Measurements from ENCODE around the gene ZNF546.
A peak's percentile ranks its signal among the peaks of the same experiment; 100 is the strongest.
"Not testable (repeated sequence)": the region's sequence is repeated elsewhere in the genome, so short reads cannot be mapped to it uniquely, and the experiment has no call there.

ZNF546 gene

DNA sequence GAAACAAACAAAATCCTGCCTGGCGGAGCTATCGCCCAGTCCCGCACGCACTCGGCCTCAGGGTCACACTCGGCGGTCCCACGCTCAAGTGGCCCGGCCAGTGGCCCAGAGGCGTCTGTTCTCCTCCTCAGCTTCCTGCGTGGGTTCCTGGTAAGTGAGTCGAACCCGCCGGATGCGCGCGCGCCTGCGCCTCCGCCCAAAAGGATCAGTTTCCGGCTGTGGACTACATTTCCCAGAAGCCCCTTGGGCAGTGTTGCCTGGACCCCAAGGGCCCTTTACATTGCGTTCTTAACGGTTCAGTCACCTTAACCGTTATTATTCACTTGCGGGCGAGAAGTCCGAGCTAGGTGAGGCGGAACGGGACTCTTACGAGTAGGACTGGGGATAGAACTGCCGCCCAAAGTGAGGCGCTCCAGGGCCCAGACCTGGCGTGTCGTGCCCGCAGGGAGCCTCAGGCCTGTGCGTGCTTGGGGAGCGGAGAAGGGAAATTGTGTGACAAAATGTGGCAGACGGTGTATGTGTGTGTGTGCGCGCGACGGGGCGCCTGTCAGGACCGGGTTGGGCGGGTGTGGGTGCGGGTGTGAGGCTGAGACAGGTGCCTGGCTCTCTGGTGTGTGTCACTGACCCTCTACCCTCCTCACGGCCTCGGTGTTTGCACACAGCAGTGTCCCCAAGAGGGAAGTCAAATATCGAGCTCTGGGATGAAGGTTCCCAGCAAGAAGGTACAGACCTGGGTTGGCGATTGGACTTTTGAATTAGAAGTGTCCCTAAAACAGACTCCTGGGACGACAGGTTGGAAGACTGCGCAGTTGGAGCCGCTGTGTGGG, at the start of gene ZNF546:
Gene ZNF546, plus strand, starts transcription at position 250 of the 827 bp plus-strand sequence. CDS start 1,267 bp downstream, outside the sequence.
- peak; percentile 75 to 82 (median 82) for DNase-seq

DNA sequence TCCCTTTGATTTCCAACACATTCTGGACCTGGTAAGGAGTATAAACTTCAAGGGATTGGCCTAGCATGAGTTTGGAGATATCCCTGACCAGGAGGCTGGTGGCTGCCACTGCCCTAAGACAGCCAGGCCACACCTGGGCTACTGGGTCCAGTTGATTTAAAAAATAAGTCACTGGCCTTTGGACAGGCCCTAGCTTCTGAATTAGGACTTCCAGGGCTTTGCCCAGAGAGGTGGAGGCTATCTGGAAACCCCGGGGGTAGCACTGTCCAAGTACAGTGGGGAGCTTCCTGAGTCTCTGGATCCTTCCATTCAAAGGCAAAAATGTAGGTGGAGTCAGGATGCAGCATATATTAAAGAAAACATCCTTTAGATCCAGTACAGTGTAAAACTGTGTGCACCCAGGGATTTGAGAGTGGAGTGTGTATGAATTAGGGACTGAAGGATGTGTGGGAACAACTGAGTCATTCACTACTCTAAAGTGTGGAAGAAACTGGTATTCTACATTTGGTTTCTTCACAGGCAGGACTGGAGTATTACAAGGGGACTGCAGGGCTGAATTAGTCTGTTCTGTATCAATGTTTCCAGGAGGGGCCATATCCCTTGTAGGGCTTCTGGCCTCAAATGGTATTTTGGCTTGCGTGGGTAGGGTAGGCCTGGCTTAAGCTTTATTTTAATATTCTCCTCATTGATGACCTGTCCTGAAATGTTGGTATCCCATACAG, 47.7 kb upstream of the ZNF546 start:
- DNase-seq = no peak

DNA sequence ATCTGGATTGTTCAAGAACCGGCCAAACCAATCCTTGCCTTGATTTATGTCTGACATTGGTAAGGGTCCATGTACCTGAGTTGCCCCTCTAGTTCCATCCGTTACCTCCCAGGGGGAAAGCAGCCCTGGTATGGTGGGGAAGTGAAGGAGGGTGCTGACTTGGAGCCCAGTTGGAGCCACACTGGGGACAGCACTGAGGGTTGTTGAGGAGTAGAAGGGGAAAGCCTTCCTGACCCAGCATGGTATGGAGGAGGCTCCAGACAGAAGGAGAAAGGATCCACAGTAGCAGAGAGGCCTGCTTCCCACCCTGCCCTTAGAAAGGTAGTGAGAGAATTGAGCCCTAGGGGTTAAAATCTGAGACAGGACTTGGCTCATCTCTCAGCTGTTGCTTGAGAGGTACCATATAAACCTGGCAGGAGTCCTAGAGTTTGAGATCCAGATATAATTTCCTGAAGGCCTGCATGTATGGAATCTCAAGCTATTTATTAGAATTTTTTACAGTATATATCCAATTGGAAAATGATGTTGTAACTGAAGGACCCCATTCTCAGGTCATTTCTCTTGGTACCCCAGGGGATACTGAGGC, 45.7 kb upstream of the ZNF546 start:
- DNase-seq = no peak

DNA sequence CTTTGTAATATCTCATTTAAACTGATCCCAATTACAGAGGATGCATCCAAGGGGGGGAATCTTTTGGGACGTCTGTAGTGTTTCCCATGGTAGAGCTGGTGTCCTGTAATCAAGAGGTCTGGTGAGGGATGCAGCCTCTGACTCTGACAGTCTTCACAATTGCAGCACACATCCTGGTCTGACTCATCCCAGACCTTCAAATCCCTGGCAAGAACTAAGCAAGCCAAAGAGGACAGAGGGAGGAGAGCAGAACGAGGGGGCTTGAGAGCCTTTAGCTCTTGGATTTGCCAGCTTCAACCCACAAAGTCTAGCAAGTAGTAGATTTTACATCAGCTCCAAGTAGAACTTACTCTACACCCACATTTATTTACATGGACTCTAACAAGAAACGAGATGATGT, 45.2 kb upstream of the ZNF546 start:
- no peak for DNase-seq

DNA sequence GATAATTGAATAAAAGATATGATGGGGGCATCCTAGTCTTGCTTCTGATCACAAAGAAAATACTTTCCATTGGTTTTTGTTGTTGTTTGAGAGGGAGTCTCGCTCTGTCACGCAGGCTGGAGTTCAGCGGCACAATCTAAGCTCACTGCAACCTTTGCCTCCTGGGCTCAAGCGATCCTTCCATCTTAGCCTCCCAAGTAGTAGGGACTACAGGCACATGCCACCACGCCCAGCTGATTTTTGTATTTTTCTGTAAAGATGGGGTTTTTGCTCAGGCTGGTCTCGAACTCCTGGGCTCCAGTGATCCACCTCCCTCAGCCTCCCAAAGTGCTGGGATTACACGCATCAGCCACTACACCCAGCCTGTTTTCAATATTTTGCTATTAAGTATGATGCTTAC, 42.9 kb upstream of the ZNF546 start:
- no peak for DNase-seq

DNA sequence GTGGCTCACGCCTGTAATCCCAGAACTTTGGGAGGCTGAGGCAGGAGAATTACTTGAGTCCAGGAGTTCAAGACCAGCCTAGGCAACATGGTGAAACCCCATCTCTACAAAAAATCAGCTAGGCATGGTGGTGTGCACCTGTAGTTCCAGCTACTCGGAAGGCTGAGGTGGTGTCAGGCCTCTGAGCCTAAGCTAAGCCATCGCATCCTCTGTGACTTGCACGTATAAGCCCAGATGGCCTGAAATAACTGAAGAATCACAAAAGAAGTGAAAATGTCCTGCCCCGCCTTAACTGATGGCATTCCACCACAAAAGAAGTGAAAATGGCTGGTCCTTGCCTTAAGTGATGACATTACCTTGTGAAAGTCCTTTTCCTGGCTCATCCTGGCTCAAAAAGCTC, 39.0 kb upstream of the ZNF546 start:
- DNase-seq = not testable (repeated sequence)

DNA sequence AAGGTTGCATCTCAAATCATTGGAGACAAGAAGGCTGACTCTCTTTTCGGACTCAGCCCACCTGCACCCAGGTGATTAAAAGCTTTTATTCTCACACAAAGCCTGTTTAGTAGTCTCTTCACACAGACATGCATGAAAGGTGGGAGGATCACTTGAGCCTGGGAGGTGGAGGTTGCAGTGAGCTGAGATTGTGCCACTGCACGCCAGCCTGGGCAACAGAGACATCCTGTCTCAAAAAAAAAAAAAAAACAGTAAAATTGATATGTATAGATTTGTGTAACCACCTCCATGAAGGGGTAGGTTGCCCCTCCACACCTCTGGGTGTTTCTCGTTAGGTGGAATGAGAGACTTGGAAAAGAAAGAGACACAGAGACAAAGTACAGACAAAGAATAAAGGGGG, 37.9 kb upstream of the ZNF546 start:
- not testable (repeated sequence) for DNase-seq

DNA sequence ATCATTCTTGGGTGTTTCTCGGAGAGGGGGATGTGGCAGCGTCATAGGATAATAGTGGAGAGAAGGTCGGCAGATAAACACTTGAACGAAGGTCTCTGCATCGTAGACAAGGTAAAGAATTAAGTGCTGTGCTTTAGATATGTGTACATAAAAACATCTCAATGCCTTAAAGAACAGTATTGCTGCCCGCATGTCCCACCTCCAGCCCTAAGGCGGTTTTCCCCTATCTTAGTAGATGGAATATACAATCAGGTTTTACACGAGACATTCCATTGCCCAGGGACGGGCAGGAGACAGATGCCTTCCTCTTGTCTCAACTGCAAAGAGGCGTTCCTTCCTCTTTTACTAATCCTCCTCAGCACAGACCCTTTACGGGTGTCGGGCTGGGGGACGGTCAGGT, 37.5 kb upstream of the ZNF546 start:
- DNase-seq = not testable (repeated sequence)

DNA sequence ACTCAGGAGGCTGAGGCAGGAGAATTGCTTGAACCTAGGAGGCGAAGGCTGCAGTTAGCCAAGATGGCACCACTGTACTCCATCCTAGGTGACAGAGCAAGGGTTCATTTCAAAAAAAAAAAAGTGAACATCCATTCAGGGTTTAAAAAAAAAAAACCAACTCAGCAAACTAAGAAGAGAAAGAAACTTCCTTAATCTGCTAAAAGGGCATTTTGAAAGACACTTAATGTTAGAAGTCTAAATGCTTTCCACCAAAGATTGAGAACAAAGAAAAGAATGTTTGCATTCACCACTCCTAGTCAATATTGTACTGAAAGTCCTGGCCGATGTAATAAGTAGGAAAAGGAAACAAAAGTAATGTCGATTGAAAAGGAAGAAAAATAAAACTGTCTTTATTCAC, 33.0 kb upstream of the ZNF546 start:
- DNase-seq = no peak

DNA sequence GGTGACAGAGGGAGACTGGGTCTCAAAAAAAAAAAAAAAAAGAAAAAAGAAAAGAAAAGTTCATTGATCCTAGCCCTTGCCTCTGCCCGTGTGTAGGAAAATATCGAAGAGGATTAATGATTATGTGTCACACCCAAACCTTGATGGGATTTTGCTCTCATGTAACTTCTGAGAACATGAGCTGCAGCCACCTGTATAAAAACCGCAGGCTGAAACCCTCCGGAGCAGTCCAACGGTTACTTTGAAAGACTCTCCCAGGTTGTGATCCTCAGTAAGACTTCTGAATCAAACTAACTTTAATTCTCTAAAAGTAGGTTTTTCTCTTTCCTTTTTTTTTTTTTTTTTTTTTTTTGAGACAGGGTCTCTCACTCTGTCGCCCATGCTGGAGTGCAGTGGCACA, 30.2 kb upstream of the ZNF546 start:
- no peak for DNase-seq

DNA sequence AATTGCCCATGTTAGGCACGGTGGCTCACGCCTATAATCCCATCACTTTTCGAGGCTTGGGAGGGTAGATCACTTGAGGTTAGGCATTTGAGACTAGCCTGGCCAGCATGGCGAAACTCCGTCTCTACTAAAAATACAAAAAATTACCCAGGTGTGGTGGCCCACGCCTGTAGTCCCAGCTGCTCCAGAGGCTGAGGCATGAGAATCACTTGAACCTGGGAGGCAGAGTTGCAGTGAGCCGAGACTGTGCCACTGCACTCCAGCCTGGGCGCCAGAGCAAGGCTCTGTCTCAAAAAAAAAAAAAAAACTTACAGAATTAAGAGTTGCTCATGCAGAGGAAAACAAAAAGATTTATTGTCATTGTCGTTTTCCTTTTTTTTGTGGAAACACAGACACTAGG, 29.3 kb upstream of the ZNF546 start:
- no peak for DNase-seq

DNA sequence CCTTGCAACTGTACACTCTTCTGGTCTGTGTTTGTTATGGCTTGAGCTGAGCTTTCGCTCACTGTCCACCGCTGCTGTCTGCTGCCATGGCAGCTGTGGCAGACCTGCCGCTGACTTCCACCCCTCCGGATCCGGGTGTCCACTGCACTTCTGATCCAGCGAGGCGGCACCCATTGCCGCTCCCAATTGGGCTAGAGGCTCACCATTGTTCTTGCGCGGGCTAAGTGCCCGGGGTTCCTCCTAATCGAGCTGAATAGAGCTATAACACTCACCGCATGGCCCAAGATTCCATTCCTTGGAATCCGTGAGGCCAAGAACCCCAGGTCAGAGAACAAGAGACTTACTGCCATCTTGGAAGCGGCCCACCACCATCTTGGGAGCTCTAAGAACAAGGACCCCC, 28.1 kb upstream of the ZNF546 start:
- no peak for DNase-seq

DNA sequence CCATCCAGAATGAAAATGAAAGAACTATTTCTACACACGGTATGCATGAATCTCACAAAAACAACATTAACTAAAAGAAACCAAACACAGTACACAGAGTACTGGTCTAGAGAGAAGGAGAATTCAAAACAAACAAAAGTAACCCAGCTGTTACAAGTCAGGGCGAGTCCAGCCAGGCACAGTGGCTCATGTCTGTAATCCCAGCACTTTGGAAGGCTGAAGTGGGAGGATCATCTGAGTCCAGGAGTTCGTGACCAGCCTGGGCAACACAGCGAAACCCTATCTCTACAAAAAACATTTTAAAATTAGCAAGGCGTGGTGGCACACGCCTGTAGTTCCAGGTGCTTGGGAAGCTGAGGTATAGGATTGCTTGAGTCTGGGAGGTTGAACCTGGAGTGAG, 27.6 kb upstream of the ZNF546 start:
- no peak for DNase-seq

DNA sequence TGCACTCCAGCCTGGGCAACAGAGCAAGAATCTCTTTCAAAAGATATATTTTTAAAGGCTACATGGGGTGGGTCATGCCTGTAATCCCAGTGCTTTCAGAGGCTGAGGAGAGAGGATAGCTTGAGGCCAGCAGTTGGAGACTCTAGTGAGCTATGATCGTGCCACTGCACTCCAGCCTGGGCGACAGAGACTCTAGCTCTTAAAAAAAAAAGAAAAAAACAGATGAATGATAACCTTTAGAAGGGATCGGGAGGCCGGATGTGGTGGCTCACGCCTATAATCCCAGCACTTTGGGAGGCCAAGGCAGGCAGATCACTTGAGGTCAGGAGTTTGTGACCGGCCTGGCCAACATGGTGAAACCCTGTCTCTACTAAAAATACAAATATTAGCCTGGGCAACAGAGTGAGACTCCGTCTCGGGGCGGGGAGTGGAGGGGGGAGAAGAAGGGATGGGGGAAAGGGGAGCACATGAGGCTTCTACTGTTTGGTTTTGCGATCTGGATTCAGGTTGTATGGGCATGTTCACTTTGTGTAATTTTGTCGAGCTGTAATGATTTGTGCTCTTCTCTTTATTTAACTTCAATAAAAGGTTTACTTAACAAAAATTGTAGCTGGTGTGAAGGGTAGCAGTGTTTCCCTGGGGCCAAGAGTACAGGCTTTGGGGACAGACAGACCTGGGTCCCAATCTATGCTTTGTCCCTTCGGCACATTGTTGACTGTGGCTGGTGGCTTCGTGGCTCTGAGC, 27.0 kb upstream of the ZNF546 start:
- no peak for DNase-seq

DNA sequence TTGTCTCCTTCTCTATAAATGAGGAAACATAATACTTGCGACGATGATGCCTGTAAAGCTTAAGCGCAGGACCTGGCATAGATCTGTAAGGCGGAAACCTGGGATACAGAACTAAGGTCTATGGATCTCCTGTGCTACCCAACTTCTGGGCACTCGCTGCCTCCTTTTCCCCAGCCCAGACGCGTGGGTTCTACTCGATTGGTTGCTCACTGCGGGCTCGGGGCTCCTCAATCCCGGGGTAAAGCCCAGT, 26.5 kb upstream of the ZNF546 start:
- DNase-seq = no peak

DNA sequence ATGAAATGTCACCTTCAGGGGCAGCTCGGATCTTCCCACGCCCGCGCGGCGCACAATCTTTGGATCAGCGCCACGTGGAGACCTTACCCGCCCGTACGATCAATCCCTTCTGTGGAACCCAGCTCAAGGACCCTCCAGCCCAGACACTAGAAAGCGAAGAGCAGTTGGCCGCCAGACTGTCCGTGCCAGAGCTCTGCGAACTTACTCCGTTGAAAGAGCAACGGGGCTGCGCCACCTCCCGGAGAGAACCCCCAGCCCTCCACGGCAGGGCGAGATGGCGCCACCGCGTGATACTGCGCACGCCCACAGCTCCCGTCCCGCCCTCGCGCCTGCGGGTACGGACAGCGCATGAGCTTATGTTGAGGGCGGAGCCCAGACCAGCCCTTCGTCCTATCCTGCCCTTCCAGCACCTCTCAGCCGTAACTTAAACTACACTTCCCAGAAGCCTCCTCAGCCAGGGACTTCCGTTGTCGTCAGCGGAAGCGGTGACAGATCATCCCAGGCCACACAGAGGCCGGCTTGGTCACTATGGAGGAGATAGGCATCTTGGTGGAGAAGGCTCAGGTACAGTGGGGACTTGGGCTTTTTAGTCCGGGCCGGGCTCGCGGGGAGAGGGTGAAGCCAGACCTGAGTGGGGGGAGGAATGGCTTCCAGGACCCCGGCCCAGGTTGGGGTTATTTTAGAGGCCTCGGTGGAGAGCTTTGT, 26.0 kb upstream of the ZNF546 start, which contains the start of gene PSMC4:
Gene PSMC4, plus strand, starts transcription at position 491 of the 705 bp plus-strand sequence. Its CDS starts 38 bp downstream, at position 529.
- peak; percentile 91 to 97 (median 96) for DNase-seq

DNA sequence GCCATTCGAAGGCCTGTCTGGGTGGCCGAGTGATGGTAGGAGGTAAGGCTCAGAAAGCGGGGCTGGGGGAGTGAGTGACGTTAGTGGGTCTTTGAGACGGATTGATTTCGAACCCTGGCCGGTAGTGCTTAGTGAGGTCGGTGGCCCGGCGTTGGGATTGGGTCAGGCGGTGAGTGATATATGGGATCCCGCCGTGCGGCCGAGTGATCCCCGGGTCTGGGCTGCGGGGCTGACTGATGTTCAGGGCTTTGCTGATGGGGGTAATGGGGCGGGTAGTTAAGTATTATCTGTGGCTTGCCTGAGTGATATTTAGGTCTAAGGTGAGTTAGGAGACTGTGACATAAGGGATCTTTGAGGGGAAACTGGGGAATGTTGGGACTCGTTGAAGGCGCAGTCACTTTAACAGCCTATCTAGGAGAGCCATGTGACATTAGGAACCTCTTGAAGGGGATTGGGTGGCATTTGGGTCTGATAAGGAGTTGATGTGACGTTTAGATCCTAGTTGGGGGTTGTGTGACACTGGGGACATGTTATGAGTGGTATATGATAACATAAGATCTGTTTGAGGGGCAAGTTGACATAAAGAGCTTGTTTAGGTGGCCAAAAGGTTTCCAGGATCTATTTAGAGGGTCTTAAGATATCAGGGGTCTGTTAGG, 25.4 kb upstream of the ZNF546 start:
- DNase-seq = no peak

DNA sequence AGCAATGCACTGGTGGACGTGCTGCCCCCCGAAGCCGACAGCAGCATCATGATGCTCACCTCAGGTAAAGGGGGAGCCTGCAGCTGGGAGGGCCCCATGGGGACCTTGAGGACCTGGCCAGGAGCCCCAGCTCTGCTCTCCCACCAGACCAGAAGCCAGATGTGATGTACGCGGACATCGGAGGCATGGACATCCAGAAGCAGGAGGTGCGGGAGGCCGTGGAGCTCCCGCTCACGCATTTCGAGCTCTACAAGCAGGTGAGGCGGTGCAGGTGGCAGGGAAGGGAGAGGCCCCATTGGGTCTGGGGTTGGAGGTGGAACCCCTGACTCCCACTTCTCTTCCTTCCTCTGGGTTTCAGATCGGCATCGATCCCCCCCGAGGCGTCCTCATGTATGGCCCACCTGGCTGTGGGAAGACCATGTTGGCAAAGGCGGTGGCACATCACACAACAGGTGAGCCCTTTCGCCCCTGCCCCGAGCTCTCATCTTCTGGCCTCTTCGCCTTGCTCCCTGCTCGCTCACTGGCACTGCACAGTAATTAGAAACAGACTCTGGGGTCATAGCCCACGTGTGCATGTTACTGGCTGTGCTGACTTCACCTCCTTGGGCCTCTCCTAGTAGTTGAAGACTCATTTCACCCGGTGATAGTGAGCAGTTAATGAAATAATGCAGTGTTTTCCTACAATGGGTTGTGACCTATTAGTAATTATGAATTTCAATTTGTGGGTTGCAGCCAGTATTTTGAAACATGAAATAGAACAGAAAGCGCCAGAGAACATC, 22.3 kb upstream of the ZNF546 start:
- no peak for DNase-seq

DNA sequence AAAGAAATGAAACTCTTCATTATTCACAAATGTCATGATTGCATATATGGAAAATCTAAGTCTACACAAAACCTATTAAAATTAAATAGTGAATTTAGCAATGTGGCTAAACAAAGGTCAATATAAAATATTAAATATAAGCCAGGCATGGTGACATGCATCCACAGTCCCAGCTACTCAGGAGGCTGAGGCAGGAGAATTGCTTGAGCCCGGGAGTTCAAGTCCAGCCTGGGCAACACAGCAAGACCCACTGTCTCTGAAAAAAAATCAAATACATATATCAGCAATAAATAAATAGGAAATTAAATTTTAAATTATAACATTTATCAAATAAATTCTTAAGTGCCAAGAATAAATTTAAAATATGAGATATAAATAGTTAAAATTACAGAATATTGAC, 14.0 kb upstream of the ZNF546 start:
- no peak for DNase-seq

DNA sequence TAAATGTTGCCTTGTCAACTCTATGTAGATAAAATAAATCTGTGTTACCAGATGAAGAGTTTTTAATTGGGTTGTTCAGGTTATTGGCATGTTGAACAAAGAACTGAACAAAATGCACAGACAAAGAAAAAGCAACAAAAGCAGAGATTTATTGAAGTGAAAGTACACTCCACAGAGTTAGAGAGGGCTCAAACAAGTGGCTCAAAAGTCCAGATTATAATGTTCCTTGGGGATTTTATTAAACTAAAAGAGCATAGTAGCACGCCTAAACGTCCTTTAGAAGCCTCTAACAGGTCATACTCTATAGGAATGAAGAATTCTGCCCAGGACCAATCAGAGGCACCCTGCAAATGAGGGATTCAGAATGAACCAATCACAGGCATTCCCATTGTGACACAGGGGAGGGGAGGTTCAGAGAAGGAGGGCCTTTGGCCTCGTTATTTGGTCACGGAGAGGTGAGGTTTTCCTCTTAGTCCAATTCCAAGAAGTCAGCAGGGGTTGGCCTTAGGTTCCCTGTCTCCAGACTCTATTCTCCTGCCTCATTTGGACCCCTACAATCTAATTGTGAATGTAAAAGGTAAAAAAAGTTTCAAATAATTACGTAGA, 13.1 kb upstream of the ZNF546 start:
- DNase-seq = no peak

DNA sequence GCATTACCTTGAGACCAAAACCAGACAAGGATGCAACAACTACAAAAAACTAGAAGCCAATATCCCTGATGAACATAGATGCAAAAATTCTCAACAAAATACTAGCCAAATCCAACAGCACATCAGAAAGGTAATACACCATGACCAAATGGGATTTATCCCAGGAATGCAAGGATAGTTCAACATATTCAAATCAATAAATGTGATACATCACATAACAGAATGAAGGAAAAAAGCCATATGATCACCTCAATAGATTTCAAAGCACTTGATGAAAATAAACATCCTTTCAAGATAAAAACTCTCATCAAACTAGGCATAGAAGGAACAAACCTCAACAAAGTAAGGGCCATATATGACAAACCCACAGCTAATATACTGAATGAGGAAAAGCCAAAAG, 10.2 kb upstream of the ZNF546 start:
- no peak for DNase-seq
